K562 (cell line): ENCODE data around the gene SLC6A1. TPM values are rescaled to one million over a fixed set of nuclear protein-coding genes. Genes with fewer than 3 reads are reported as not detected.
A peak's percentile ranks its signal among the peaks of the same experiment; 100 is the strongest.

Experiments used
- ATAC-seq: fragments of 200-7000 bp; cut with Tn5 transposase; 3 replicates; pipeline ENCODE4 v1.9.1; 2020; ENCODE audit warnings: moderate library complexity
- BruUV-seq: library from RNA; stranded (reverse); fragments of 400-500 nt; replicated peaks from 2 replicates; lab custom pipeline; 2021; lab: Mats Ljungman, UMichigan
- CTCF ChIA-PET: fragments of 300-600 bp; formaldehyde crosslinking; extraction: SDS; loops from one replicate; lab custom pipeline; 2021; ENCODE audit warnings: low intra/inter-chr PET ratio; lab: Yijun Ruan, JAX
- POLR2A ChIA-PET: fragments of 300-600, 350-650 bp; sonication (Branson Sonifier 250); formaldehyde crosslinking; extraction: SDS; loops from one replicate; lab custom pipeline; 2021; ENCODE audit warnings: antibody characterized with exemption, inconsistent platforms; lab: Yijun Ruan, JAX
- DNase-seq, 4 experiments: peaks; one replicate each; pipeline versions ENCODE4 v3.0.0 to v3.0.0-alpha.2; 2011 to 2018; ENCODE audit warnings: low spot score in 3 of 4, mixed read lengths in 3 of 4; ENCODE audit errors: extremely low read depth in 1 of 4
- FAIRE-seq: peaks from 2 replicates; lab custom pipeline; 2011; peaks lifted over from hg19 to GRCh38; lab: Jason Lieb, UNC
- H2AFZ ChIP-seq: 2 replicates; pipeline ENCODE4 v1.6.0; 2011; ENCODE audit warnings: low read depth, low read length, control low read depth, inconsistent platforms
- H3K27ac ChIP-seq: fragments of 200-600 bp; 3 replicates; pipeline ENCODE4 v1.8.0; 2011; ENCODE audit warnings: low read depth, mild to moderate bottlenecking, control low read depth, inconsistent platforms, low read length, moderate library complexity, mixed read lengths; ENCODE audit errors: extremely low read depth
- H3K27me3 ChIP-seq, 2 experiments: fragments of 300-600 bp in 1 of 2; 2 replicates in 1 of 2; 3 replicates in 1 of 2; pipeline versions ENCODE4 v1.6.0 to v1.8.0; 2011; ENCODE audit warnings: inconsistent platforms in 2 of 2, low read length in 2 of 2, mild to moderate bottlenecking in 1 of 2, mixed read lengths in 1 of 2, moderate library complexity in 1 of 2; ENCODE audit not compliant: control insufficient read depth in 2 of 2, insufficient read depth in 2 of 2
- H3K36me3 ChIP-seq: fragments of 300-600 bp; 3 replicates; pipeline ENCODE4 v1.8.0; 2011; ENCODE audit warnings: mild to moderate bottlenecking, low read length, inconsistent platforms; ENCODE audit not compliant: control insufficient read depth, insufficient read depth
- H3K4me1 ChIP-seq, 2 experiments: fragments of 200-600 bp in 1 of 2; replicated peaks in 1 of 2; 2 replicates in 1 of 2; 3 replicates in 1 of 2; pipeline versions ENCODE4 v1.5.1 to v1.8.0; 2011; ENCODE audit warnings: inconsistent platforms in 2 of 2, low read length in 2 of 2, mild to moderate bottlenecking in 1 of 2, mixed read lengths in 1 of 2, moderate library complexity in 1 of 2; ENCODE audit not compliant: control insufficient read depth in 2 of 2, insufficient read depth in 2 of 2
- H3K4me2 ChIP-seq: 2 replicates; pipeline ENCODE4 v1.6.1; 2011; ENCODE audit warnings: low read length, control low read depth, inconsistent platforms, mixed read lengths; ENCODE audit not compliant: insufficient read depth
- H3K4me3 ChIP-seq: fragments of 200-600 bp; sonication (generic), shearing (Covaris generic); 2 replicates; pipeline ENCODE4 v1.5.1; 2016; ENCODE audit warnings: control low read depth, inconsistent platforms
- H3K79me2 ChIP-seq: fragments of 200-600 bp; 3 replicates; pipeline ENCODE4 v1.8.0; 2011; ENCODE audit warnings: low read length, inconsistent platforms; ENCODE audit not compliant: control insufficient read depth, insufficient read depth
- H3K9ac ChIP-seq, 2 experiments: 2 replicates each; pipeline versions ENCODE4 v1.6.0 to v1.6.1; 2011; ENCODE audit warnings: low read depth in 2 of 2, low read length in 2 of 2, control low read depth in 1 of 2, inconsistent platforms in 1 of 2, mild to moderate bottlenecking in 1 of 2, mixed read lengths in 1 of 2; ENCODE audit not compliant: insufficient read depth in 1 of 2
- H3K9me1 ChIP-seq: one replicate; pipeline ENCODE4 v1.6.0; 2011; ENCODE audit warnings: inconsistent platforms, mild to moderate bottlenecking, low read length, moderate library complexity; ENCODE audit not compliant: control insufficient read depth, insufficient read depth
- H3K9me3 ChIP-seq: replicated peaks from 2 replicates; pipeline ENCODE4 v1.5.1; 2011; ENCODE audit warnings: low read depth, low read length, inconsistent platforms; ENCODE audit not compliant: control insufficient read depth, insufficient read depth
- H4K20me1 ChIP-seq: replicated peaks from 2 replicates; pipeline ENCODE4 v1.6.1; 2011; ENCODE audit warnings: low read length, inconsistent platforms, mixed read lengths; ENCODE audit not compliant: control insufficient read depth, insufficient read depth
- CC2D1A ChIP-seq: fragments of 450-650 bp; IDR thresholded peaks from 2 replicates; pipeline ENCODE4 v1.6.1; 2017; ENCODE audit warnings: mild to moderate bottlenecking
- E2F5 ChIP-seq: sonication (generic); formaldehyde crosslinking; IDR thresholded peaks from 2 replicates; pipeline ENCODE4 v1.8.0; 2022; ENCODE audit warnings: mild to moderate bottlenecking, missing genetic modification reagents
- NR3C1 ChIP-seq: sonication (generic); formaldehyde crosslinking; IDR thresholded peaks from 2 replicates; pipeline ENCODE4 v1.8.1; 2022; ENCODE audit warnings: missing genetic modification reagents
- PREB ChIP-seq: sonication (generic); formaldehyde crosslinking; IDR thresholded peaks from 2 replicates; pipeline ENCODE4 v1.8.1; 2023; ENCODE audit warnings: mild to moderate bottlenecking, missing genetic modification reagents
- REST ChIP-seq, 2 experiments: fragments of 450-650 bp; formaldehyde crosslinking in 1 of 2; IDR thresholded peaks; 2 replicates each; pipeline versions ENCODE4 v1.4.0 to v1.6.1; 2014 to 2020; ENCODE audit warnings: mild to moderate bottlenecking in 2 of 2, borderline replicate concordance in 1 of 2, low read depth in 1 of 2
- SMAD3 ChIP-seq: fragments of 450-650 bp; formaldehyde crosslinking; conservative IDR thresholded peaks from 2 replicates; pipeline ENCODE4 v1.4.0; 2020; ENCODE audit warnings: mild to moderate bottlenecking
- SMARCA5 ChIP-seq: fragments of 450-650 bp; IDR thresholded peaks from 2 replicates; pipeline ENCODE4 v1.6.1; 2016
- SMARCB1 ChIP-seq: IDR thresholded peaks from 2 replicates; pipeline ENCODE4 v1.6.1; 2011; ENCODE audit warnings: improper control_type of control experiment, low read depth; ENCODE audit not compliant: insufficient read length
- SMC3 ChIP-seq: conservative IDR thresholded peaks from 2 replicates; pipeline ENCODE4 v1.6.1; 2011; ENCODE audit warnings: low read depth, low read length, improper control_type of control experiment; ENCODE audit not compliant: insufficient read depth
- ZFP1 ChIP-seq: fragments of 450-650 bp; formaldehyde crosslinking; IDR thresholded peaks from 2 replicates; pipeline ENCODE4 v1.4.0; 2020; ENCODE audit warnings: mild to moderate bottlenecking, mixed read lengths
- ZNF699 ChIP-seq: fragments of 250-450 bp; sonication (Bioruptor Pico); IDR thresholded peaks from 2 replicates; pipeline ENCODE4 v1.8.0; 2021; ENCODE audit warnings: mild to moderate bottlenecking, moderate library complexity; ENCODE audit not compliant: insufficient replicate concordance
- WGBS: fragments of 100-300 bp; shearing (Covaris generic); methylation state at CpG from one replicate; pipeline ENCODE4 v1.1.6; 2016; ENCODE audit warnings: low coverage, mixed read lengths; ENCODE audit not compliant: insufficient coverage; ENCODE audit errors: missing lambda C conversion rate; 5-methylcytosine and 5-hydroxymethylcytosine counted together
- in situ Hi-C: fragments of 300-500 bp; cut with MboI; formaldehyde crosslinking; loops from 4 replicates; pipeline ENCODE4 v1.15.0; 2018; ENCODE audit warnings: inconsistent platforms, mixed read lengths
- intact Hi-C: fragments of 100-400 bp; cut with micrococcal nuclease; formaldehyde crosslinking; loops from 2 replicates; pipeline ENCODE4 v1.14.2; 2022
- polyA plus RNA-seq, 8 experiments: library from polyadenylated mRNA; depleted of rRNA in 4 of 8; stranded (reverse) in 5 of 8; unstranded in 3 of 8; fragments of >200 nt; fragmentation: Nextera tagmentation in 2 of 8; fragmentation: Illumina TruSeq in 1 of 8; extraction: Ambion mirVana in 2 of 8; extraction: Trizol in 1 of 8; gene quantifications; 2 replicates each; pipeline versions ENCODE4 v1.2.1 to v1.2.3, GENCODE V29; 2011 to 2014; ENCODE audit warnings: inconsistent platforms in 1 of 8, missing spikeins in 1 of 8
- total RNA-seq, 7 experiments: library from RNA; depleted of rRNA in 6 of 7; stranded (reverse); fragments of >200 nt in 6 of 7; fragmentation: Illumina TruSeq in 2 of 7; extraction: Trizol in 2 of 7; gene quantifications; 2 replicates each; pipeline versions ENCODE4 v1.2.1 to v1.2.3, GENCODE V29; 2011 to 2021; ENCODE audit warnings: low replicate concordance in 1 of 7

Gene SLC6A1
- total and polyA plus RNA-seq, 9 of the 15 experiments (the other 6 are each of a cell fraction or from before 2014, with no cell fraction given) = not detected

GRCh38 chr3:11059090-11059798 lies 66.7 kb downstream of the SLC6A1 start:
- Histone ChIP-seq H4K20me1 (0 out of 2 replicates have a peak, but pooled peaks cover 8% of the 10 kb centered on the region), H3K27me3 (peaks cover 10 to 31% of the 10 kb centered on the region in 2 experiments; a peak in 4 of 5 replicates), H3K4me3 (no peak overlapping the region), H3K36me3 (no peaks in the 10 kb centered on the region), H3K9me3 (0 out of 2 replicates have a peak, but pooled peaks cover 3% of the 10 kb centered on the region), H3K79me2 (no peaks in the 10 kb centered on the region), H3K4me2 (no peak overlapping the region), H2AFZ (no peak overlapping the region), H3K9me1 (no peaks in the 10 kb centered on the region), H3K27ac (no peak overlapping the region), H3K4me1 (peaks cover 0 to 10% of the 10 kb centered on the region in 2 experiments; a peak in 2 of 5 replicates), H3K9ac (no peak overlapping the region)
- WGBS = 5% methylated on average over 14 of the region's 14 CpGs
- ChIA-PET CTCF (interaction anchor here (0.6 to 3.7 kb wide), 5 partner anchors 108 to 593 kb away, joined by 3 to 15 read pairs (median 4); no protein-coding TSS in a partner anchor), POLR2A (no interaction called here)
- no TSS peak for BruUV-seq
- peak; percentile 90 for FAIRE-seq
- peak; percentile 61 to 66 (median 62) for DNase-seq
- intact Hi-C loops (loop anchor here (1.0 to 5.0 kb wide), 4 partner anchors 109 to 301 kb away; no protein-coding TSS in a partner anchor), in situ Hi-C loops (no loop called here)
- ATAC-seq = peak; percentile 90
- TF ChIP-seq CC2D1A = peak; percentile 41; the same call in 1 of the 2 replicates
- no peak for TF ChIP-seq SMARCB1
- peak; percentile 77 for TF ChIP-seq SMC3
- TF ChIP-seq ZNF699 (CRISPR knock-in tag) = no peak
- TF ChIP-seq E2F5 (CRISPR knock-in tag) = no peak
- TF ChIP-seq SMARCA5 = no peak
- TF ChIP-seq REST (IDR thresholded peaks at IDR 0.05; ENCODE audit: borderline replicate concordance) = peak; percentile 76
- TF ChIP-seq REST (CRISPR knock-in tag; IDR thresholded peaks at IDR 0.05; ENCODE audit: low read depth) = no peak
- no peak for TF ChIP-seq SMAD3 (CRISPR knock-in tag)
- TF ChIP-seq NR3C1 (CRISPR knock-in tag) = no peak
- TF ChIP-seq PREB = 0 out of 2 replicates have a peak, but pooled peaks have one; percentile 55
- no peak for TF ChIP-seq ZFP1 (CRISPR knock-in tag)
